ENCODE data around the gene MFAP3L.

The MFAP3L gene

DNA sequence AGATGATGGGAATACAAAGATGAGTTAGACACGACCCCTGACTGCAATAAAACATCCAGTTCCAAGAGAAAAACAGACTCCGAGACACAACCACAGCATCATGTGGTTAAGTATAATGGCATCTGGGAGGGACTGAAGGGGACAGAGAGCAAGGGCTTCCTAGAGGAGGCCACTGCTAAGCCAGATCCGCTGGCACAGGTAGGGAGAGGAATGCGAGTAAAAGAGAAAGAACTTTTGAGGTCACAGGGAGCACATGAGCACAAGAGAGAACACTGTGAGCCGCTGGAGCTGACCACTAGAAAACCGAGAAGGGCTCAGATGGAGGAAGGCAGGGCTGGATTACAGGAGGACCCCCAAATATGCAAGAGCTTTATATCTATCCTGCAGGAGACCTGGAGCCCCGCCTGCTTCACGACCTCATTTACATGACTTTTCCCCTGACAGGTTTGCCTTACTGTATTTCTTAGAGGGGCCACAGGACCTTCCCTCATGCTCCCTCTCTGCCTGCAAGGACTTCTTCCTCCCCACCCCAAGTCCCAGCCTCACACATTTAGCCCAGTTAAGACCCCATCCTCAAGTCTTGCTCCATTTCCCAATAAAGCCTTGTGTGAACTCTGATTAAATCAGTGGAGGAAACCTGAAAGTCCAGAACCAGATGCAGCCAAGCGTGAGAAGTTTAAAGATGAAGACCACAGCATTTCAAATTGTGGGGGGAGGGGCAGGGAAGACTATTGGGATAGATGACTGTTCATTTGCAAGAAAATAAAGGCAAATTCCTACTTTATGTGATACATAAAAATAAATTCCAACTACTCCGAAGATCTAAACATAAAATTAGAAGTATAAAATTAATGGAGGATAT lies 29.6 kb downstream of the MFAP3L start:
- no peak for FAIRE-seq

DNA sequence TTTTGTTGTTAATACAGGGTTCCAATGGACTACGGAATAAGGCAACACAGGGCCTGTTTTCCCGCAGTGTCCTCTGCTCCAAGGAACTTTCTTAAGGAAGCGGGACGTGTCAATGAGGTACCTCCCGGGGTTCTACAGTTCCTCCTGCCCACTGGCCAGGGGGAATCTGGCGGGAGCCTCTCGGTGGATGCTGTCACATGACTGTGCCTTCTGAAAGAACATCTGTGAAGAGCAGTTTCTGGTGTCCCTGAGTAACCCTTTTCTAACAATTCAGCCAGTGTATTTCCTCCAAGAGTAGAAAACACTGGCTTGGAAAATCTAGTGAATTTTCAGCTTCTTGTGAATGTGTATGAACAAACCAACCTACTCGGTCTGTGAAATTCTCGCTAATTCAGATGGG lies 32.7 kb downstream of the MFAP3L start:
- DNase-seq (ENCODE audit: insufficient read length, low spot score) (no peak), FAIRE-seq (no peak)

More for the DNA sequence above, 29.6 kb downstream of the MFAP3L start:
- no peak for DNase-seq (ENCODE audit: insufficient read length, low spot score)

DNA sequence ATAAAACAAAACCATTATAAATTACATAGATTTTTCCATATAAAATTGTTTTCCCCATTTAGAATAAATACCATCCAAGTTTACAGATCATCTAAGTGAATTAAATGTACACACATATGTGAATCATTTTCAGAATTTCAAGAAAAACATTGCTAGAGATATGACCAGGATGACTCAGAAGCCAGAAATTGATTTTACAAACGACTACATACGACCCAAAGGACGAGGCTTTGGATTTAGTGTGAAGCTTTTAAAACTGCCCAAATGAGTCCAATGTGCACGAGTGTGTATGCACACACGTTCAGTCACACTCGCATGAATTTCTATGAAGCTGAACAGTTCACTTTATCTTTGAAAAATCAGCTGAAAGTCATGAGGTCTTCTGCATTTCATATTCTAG lies 37.9 kb downstream of the MFAP3L start:
- DNase-seq (ENCODE audit: insufficient read length, low spot score) (no peak), FAIRE-seq (no peak)

DNA sequence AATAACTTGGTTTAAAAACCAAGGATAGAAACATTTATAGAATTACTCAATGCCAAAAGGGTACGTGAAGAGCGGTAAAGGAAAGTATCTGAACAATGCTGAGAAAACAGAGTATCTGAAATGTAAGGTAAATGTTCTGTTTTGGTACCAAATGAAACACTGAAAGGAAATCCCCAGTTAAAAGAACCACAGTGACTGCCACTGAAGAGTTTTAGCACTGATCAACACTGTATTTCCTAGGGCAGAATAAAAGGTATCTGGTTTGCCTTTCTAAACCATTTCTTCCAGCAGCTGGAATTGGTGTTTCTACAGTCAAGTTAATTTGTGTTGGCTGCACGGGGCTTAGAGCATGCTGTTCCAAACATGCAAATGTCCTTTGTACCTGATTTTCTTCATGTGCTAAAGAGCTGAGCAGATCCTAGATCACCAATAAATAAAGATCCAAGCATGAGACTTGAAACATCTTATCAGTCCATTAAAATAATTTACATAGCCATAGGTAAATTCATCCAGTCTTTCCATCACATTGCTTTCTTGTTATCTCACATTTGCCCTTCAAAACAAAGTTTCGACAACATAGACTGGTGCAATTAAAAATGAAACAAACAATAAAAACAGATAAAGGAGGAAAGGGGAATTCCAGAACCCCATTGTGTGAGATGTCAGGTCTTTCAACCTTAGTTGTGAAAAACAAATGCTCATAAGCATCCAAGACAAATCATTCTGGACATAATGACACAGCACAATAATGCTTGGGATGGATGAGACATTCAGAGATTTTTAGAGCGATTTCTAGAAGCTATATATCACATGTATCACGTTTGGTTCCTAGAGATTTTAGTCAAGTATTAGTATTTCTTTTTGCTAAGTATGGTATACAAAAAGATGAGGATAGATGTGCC lies 38.6 kb downstream of the MFAP3L start:
- no peak for DNase-seq (ENCODE audit: insufficient read length, low spot score)
- FAIRE-seq: no peak

DNA sequence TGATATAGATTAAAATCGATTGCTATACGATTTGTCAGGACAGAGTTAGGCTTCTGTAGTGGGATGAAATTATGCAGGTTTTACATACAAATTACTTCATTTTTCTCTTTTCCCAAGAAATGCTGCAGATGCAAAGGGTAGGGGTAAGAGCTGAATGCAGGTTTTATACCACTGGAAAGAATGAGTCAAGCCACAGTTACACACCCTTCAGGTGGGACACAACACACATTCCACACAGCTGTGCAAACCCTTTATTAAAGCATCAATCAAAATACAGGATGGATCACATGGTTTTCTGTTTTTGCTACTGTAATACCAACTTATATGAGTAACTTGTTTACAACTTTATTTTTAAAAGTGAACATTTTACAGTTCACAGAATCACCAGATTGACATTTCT lies 39.8 kb downstream of the MFAP3L start:
- FAIRE-seq (no peak), DNase-seq (ENCODE audit: insufficient read length, low spot score) (no peak)

DNA sequence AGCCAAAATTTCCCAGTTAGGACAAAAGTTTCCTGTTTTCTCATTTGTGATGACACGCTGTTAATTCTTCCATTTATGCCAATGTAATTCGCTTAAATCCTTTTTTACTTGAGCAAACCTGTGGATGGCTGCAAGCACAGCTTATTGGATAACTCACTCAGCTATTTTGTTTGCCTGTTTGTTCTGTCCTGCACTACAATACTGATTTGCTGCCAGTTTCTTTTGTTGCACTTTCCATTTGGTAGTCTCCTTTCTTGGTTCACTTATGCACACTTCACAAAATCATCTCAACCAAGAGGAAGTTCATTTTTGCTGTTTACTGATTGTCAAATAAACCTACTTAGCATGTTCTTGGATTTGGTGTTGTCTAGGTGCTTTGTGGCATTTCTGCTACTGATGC lies 40.3 kb downstream of the MFAP3L start:
- DNase-seq (ENCODE audit: insufficient read length, low spot score): no peak
- no peak for FAIRE-seq

DNA sequence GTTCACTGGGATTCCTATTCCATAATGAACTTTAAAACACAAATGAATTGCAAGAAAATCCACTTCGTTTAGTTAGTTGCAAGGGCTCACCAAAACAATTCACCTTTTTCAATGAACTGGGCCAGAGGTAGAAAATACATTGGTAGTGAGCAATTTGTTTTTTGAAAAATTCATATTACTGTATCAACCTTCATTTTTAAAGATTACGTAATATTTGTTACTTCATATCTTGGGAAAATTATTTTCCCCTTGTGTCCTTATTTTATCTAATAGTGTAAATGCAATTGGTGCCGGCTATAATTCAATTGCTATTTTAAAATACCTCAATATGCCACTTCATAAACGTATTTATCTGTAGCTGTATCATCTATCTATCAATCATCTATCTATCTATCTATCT lies 41.5 kb downstream of the MFAP3L start:
- no peak for FAIRE-seq
- DNase-seq (ENCODE audit: insufficient read length, low spot score): no peak

DNA sequence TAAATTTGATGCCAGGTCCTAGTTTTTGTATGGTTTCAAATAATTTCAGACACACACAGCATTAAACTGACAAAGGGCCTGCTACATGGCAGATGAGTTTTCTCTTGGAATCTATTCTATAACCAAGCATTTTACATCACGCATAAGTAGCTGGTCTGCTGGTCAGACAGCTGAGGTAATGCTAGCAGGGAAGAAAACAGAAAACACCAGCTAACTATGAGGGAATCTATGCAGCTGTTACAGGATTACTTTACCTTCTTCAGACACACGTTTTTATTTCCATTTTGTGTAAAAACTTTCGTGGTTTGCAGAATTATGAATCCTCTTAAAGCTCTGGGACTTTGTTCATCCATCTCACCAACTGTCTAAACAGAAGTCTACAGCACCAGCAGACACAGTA lies 42.0 kb downstream of the MFAP3L start:
- FAIRE-seq (no peak), DNase-seq (ENCODE audit: insufficient read length, low spot score) (no peak)

DNA sequence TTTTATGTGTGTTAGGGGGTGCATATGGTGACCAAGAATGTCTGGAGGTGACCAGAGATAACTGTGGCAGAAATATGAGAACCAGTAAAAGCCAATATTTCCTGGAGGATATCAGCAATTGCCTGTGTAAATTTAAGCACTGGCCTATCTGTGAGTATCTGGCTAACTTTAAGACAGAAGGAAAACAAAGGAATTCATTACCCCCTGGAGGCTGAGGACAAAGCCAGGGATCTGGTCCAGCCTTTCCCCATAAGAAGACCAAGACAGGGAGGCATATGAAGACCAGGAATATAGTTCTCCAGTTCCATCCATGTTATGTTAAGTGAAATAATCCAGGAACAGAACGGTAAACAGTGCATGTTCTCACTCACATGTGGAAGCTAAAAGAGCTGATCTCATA lies 49.2 kb downstream of the MFAP3L start:
- FAIRE-seq: no peak
- no peak for DNase-seq (ENCODE audit: insufficient read length, low spot score)

DNA sequence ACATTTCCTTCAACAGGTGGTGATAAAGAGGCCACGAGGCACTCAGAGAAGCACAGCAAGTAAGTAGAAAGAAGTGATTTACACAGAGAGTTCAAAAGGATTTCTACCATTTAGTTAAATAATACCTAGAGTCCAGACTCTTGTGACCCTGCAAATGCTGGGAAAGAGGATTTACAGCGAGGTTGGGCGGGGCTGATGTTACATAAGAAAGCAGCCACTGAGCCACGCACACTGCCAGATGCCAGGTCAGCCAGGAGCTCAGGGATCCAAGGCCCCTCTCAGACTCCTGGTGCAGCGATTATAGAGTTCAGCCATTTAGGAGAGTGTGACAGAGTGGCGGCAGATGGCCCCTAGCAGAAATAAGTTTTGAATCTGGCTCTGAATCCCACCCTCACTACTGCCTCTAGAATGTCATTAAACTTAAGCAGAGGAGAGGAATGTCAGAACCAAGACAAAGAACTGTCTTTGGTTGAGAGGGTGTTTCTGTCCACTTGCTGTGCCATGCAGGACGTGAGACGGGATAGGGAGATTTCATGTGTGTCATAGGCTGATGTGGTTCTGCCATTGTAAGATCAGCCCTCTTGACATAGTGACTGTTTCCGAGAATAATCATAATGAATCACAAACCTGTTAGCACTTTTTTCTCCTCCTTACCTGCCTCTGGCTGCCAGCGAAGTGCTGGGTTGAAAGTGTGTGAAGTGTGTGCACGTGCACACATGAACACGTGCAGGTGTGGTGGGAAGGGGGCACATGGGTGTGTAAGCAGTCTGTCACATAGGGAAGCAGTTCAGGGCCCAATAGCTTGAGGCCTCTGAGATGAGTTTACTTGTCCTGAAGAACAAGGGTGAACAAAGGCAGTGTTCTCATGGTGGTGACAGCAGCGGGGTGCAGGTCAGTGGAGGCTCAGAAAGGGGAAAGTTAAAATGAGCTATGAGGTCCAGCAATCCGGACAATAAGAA lies 50.1 kb downstream of the MFAP3L start:
- no peak for FAIRE-seq

DNA sequence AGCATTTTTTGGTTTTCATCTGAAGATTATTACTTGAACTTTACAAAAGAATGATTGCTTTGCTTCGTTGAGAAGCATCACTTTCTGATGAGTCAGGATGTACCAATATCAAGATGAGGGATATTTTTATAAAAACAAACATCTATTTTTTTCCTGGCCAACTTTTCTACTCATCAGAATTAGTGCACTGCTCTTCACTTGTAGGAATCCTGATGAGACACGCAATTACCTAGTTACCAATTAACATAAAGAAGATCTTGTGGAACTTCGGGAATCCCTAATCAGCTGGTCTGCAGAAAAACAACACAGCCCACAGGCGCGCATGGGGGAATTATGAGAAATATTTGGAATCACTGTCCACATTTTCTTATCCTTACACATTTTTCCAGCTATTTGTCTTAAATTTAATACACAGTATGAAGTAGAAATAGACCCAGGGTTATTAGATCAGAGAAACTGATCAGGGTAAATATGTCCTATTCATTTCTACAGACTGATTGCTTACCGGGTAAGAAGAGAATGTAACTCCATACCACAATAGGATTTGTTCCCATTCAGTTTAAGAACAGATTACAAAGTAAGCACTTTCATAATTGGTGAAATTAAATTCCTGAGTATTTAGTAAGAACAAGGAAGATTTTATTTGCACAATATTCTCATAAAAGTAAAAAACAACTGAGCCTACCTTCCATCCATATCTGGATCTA lies 50.9 kb downstream of the MFAP3L start:
- FAIRE-seq (no peak), DNase-seq (ENCODE audit: insufficient read length, low spot score) (no peak)

More for the DNA sequence above, 50.1 kb downstream of the MFAP3L start:
- no peak for DNase-seq (ENCODE audit: insufficient read length, low spot score)

DNA sequence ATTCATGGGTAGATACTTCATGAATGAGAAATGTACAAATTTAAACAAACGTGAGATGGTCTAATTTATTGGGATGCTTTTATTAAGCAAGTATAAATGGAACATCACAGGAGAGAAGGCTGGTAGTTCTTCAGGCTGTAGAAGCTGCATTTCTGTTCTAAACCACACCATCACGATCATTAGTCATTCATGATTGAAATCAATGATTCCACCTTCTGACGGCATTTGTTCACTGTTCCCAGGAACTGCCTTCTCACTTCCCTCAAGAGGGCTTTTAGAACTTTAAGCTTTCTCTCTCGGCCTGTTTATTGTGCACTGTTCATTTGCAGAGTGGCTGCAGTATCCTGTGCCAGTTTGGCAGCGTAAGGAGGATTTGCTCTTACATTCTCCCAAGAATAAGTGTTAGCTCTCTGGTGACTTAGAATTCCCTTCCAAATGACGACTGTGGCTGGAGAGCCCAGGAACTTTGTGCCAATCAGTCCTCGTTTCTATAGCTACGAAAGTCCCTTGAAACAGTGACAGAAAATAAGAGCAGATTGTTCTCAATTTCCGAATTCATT lies 54.7 kb downstream of the MFAP3L start:
- FAIRE-seq (no peak), DNase-seq (ENCODE audit: insufficient read length, low spot score) (no peak)

DNA sequence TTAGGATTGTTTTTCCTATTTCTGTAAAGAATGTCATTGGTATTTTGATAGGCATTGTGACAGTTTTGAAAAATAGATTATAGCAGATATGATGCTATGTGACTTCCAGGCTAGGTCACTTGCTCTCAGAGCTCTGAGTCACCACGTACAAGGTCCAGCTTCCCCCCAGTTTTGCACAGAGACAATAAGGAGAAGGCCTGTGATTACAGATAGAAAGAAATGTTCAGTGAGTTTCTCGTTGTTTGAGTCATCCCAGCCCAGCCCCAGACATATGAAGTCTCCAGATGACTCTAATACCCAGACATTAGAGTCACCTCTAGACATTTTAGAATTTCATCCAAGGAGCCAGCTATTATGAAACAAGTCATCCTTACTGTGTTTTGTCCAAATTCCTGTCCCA lies 57.2 kb downstream of the MFAP3L start:
- FAIRE-seq (no peak), DNase-seq (ENCODE audit: insufficient read length, low spot score) (no peak)

DNA sequence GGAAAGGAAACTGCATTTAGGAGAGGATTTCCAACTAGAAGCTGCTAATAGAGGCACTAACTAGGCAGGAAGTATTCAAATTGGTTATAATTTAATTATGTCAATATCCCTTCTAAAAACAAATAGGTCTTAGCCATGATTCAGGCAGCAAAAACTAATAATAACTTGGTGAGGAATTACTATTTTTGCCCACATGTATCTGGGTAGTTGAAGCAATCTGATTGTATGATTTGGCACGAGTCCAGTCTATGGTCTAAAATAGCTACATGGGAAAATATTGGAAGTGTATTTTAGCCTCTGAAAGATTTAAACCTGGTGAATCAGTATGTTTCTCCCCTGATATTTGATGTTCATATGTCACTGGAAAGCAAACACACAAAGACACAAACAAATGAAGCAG lies 62.2 kb downstream of the MFAP3L start:
- no peak for FAIRE-seq
- DNase-seq (ENCODE audit: insufficient read length, low spot score): no peak

DNA sequence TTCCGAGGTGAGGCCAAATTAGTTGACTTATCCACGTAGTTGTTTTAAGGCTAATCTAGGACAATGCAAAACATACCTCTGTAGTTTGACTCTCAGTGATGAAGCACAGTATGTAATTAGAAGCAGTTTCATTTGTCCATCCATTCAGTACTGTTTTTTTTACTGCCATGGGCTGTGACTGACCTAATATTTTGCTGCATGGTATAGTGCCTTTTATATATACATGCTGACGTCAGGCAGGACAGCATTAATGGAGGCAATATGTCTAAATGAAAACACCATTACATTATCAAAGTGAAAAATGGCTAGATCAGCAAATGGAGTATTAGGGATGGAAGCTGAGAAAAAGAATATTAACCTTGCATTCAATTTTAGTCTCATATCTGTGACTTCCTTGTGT lies 66.9 kb downstream of the MFAP3L start:
- no peak for FAIRE-seq
- no peak for DNase-seq (ENCODE audit: insufficient read length, low spot score)

DNA sequence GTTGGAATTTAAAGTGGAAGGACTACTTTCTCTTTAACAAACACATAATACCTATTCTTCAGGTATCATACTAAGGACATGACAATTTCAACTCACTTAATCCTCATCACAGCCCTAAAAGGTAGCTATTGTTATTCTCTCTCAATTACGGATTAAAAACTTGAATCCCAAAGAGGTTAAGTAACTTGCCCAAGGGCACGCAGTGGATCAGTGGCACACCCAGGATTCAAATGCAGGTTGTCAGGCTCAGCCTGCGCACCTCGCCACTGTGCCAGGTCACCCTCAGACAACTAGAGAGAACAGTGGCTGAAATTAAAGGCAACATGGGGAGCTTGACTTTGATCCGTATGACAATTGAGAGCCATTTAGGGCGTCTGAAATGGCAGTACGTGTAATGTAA lies 67.6 kb downstream of the MFAP3L start:
- FAIRE-seq (no peak), DNase-seq (ENCODE audit: insufficient read length, low spot score) (no peak)

DNA sequence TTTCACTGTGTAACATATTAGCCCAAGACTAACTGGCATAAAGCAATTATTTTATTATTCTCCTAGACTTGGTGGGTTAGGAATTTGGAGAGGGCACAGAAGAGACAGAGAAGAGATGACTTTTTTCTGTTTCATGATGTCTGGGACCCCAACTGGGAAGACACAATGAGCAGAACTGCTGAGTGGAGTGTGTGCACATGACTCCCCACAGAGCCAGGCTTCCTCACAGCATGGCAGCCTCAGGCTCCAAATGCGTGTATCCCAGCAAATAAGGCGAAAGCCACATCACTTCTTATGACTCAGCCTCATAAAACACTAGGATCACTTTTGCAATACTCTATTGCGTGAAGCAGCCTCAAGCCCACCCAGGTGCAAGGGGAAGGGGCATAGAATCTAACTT lies 68.4 kb downstream of the MFAP3L start:
- no peak for FAIRE-seq
- no peak for DNase-seq (ENCODE audit: insufficient read length, low spot score)

DNA sequence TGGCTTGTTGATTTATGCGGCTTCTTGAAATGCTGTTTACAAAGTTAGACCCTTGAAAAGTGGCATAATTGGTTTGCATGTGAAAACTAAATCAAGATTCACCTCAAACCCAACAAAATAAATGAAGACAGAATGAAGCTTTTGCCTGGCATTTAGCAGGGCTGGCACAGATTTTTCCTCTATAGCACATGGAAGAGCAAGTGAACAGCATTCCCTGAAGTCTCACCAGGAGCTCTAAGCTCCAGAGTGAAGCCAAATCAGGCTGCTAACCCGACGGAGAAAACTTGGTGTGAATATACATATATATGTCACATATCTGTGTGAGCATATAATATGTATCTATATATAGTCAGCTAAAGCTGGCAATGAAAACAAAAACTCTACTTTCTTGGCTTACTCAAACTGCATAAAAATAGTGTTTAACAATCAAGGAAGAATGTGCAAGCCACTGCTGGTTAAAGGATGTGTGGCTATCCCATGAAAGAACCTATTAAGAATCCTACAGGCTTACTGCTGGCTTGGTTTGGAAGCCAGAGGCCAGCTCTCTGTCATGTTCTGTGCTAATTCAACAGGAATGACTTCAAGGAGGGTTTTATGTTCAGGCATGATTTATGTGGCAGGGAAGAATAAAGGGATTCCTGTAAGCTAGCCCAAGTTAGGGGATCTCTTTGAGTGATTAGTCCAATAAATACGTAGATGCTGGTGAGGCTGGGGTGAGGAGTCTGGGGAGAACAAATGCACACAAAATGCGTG lies 69.9 kb downstream of the MFAP3L start:
- no peak for FAIRE-seq

DNA sequence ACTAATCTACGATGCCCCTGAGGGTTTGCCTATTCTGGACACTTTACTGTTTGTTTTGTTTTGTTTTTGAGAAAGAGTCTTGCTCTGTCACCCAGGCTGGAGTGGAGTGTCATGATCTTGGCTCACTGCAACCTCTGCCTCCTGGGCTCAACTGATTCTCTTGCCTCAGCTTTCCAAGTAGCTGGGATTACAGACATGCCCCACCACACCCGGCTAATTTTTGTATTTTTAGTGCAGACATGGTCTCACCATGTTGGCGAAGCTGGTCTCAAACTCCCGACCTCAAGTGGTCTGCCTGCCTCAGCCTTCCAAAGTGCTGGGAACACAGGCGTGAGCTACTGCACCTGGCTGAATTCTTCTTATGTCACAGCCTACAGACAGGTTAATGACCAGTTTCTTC lies 70.7 kb downstream of the MFAP3L start:
- no peak for DNase-seq (ENCODE audit: insufficient read length, low spot score)
- no peak for FAIRE-seq

More for the DNA sequence above, 69.9 kb downstream of the MFAP3L start:
- DNase-seq (ENCODE audit: insufficient read length, low spot score): no peak
